Astrocyte (in vitro differentiated cells and primary cell): ENCODE results near the gene NSMF. TPM values are rescaled to one million over a fixed set of nuclear protein-coding genes. Genes with fewer than 3 reads are reported as not detected.

Experiments
- DNase-seq: peaks from one replicate; pipeline ENCODE4 v3.0.0-alpha.2; 2010; ENCODE audit warnings: low read depth
- FAIRE-seq: peaks from 2 replicates; lab custom pipeline; 2011; peaks lifted over from hg19 to GRCh38; lab: Jason Lieb, UNC
- H2AFZ ChIP-seq: 2 replicates; pipeline ENCODE4 v1.6.0; 2012; ENCODE audit warnings: low read depth, low read length, inconsistent platforms
- H3K27ac ChIP-seq: 2 replicates; pipeline ENCODE4 v1.5.1; 2011; ENCODE audit warnings: low read depth, low read length, inconsistent platforms
- H3K27me3 ChIP-seq: 2 replicates; pipeline ENCODE4 v1.6.0; 2011; ENCODE audit warnings: low read length, inconsistent platforms; ENCODE audit not compliant: insufficient read depth
- H3K36me3 ChIP-seq: 2 replicates; pipeline ENCODE4 v1.5.1; 2011; ENCODE audit warnings: low read length, inconsistent platforms; ENCODE audit not compliant: insufficient read depth
- H3K4me1 ChIP-seq: 2 replicates; pipeline ENCODE4 v1.5.1; 2011; ENCODE audit warnings: low read length, inconsistent platforms; ENCODE audit not compliant: insufficient read depth
- H3K4me2 ChIP-seq: 2 replicates; pipeline ENCODE4 v1.6.0; 2012; ENCODE audit warnings: low read length, inconsistent platforms
- H3K4me3 ChIP-seq: 2 replicates; pipeline ENCODE4 v1.5.1; 2011; ENCODE audit warnings: low read depth, mild to moderate bottlenecking, low read length, inconsistent platforms; ENCODE audit not compliant: insufficient read depth
- H3K79me2 ChIP-seq: 2 replicates; pipeline ENCODE4 v1.6.0; 2012; ENCODE audit warnings: mild to moderate bottlenecking, low read length, inconsistent platforms; ENCODE audit not compliant: insufficient read depth
- H3K9ac ChIP-seq: 2 replicates; pipeline ENCODE4 v1.6.0; 2012; ENCODE audit warnings: mild to moderate bottlenecking, low read length, inconsistent platforms
- H3K9me3 ChIP-seq: 2 replicates; pipeline ENCODE4 v1.5.1; 2012; ENCODE audit warnings: low read depth, mild to moderate bottlenecking, low read length, inconsistent platforms; ENCODE audit not compliant: insufficient read depth
- H4K20me1 ChIP-seq: 2 replicates; pipeline ENCODE4 v1.6.0; 2012; ENCODE audit warnings: low read length, inconsistent platforms; ENCODE audit not compliant: insufficient read depth
- H3K27ac Mint-ChIP-seq: one replicate; pipeline ENCODE4 v1.8.0; 2021; ENCODE audit warnings: mild to moderate bottlenecking, mixed read lengths; ENCODE audit not compliant: unreplicated experiment
- H3K27me3 Mint-ChIP-seq: one replicate; pipeline ENCODE4 v1.8.0; 2021; ENCODE audit warnings: low read depth, mixed read lengths; ENCODE audit not compliant: unreplicated experiment
- H3K36me3 Mint-ChIP-seq: one replicate; pipeline ENCODE4 v1.8.0; 2021; ENCODE audit warnings: low read depth, mixed read lengths; ENCODE audit not compliant: unreplicated experiment
- H3K4me1 Mint-ChIP-seq: one replicate; pipeline ENCODE4 v1.8.0; 2021; ENCODE audit warnings: low read depth, mixed read lengths; ENCODE audit not compliant: unreplicated experiment
- H3K4me3 Mint-ChIP-seq: one replicate; pipeline ENCODE4 v1.8.0; 2021; ENCODE audit warnings: mild to moderate bottlenecking, moderate library complexity, mixed read lengths; ENCODE audit not compliant: unreplicated experiment
- H3K9me3 Mint-ChIP-seq: one replicate; pipeline ENCODE4 v1.8.0; 2021; ENCODE audit warnings: mild to moderate bottlenecking, mixed read lengths; ENCODE audit not compliant: unreplicated experiment
- CTCF ChIP-seq: IDR thresholded peaks from 2 replicates; pipeline ENCODE4 v1.5.1; 2011; ENCODE audit warnings: low read depth, mild to moderate bottlenecking, inconsistent platforms, low read length, moderate library complexity; ENCODE audit not compliant: insufficient read depth
- EZH2 ChIP-seq: IDR thresholded peaks from 2 replicates; pipeline ENCODE4 v1.6.1; 2012; ENCODE audit warnings: mild to moderate bottlenecking, low read length, inconsistent platforms; ENCODE audit not compliant: insufficient read depth
- total RNA-seq: library from RNA; stranded (reverse); gene quantifications from 2 replicates; pipeline ENCODE4 v1.2.1, GENCODE V29; 2021

The NSMF gene
- total RNA-seq, 1 donor from 2014 or later = 50.5 TPM

GRCh38 chr9:137447722-137448601, 11.2 kb downstream of the NSMF start:
- no peak for TF ChIP-seq EZH2
- no peak for TF ChIP-seq CTCF
- no peaks in the 10 kb centered on the region for H3K27me3 ChIP-seq
- peaks cover 1% of the 10 kb centered on the region for H3K36me3 Mint-ChIP-seq
- H3K4me1 ChIP-seq = no peaks in the 10 kb centered on the region
- no peaks in the 10 kb centered on the region for H3K9me3 ChIP-seq
- H3K4me1 Mint-ChIP-seq = peaks cover 2% of the 10 kb centered on the region
- H3K27ac Mint-ChIP-seq = no peak overlapping the region
- no peak overlapping the region for H3K9ac ChIP-seq
- H3K4me3 Mint-ChIP-seq = no peak overlapping the region
- H3K27me3 Mint-ChIP-seq = peaks cover 1% of the 10 kb centered on the region
- H3K79me2 ChIP-seq = no peaks in the 10 kb centered on the region
- H3K4me2 ChIP-seq = no peak overlapping the region
- FAIRE-seq = no peak
- no peak for DNase-seq
- peaks cover 11% of the 10 kb centered on the region for H4K20me1 ChIP-seq
- no peaks in the 10 kb centered on the region for H3K9me3 Mint-ChIP-seq
- no peak overlapping the region for H2AFZ ChIP-seq
- no peak overlapping the region for H3K4me3 ChIP-seq
- H3K27ac ChIP-seq = no peak overlapping the region
- H3K36me3 ChIP-seq = peaks cover 3% of the 10 kb centered on the region

GRCh38 chr9:137446851-137447471, 12.2 kb downstream of the NSMF start:
- Histone ChIP-seq H3K4me2 (no peak overlapping the region), H3K79me2 (no peaks in the 10 kb centered on the region), H3K27me3 (peaks cover 3% of the 10 kb centered on the region), H4K20me1 (peaks cover 9% of the 10 kb centered on the region), H3K36me3 (no peaks in the 10 kb centered on the region), H3K9ac (no peak overlapping the region), H3K4me3 (no peak overlapping the region), H2AFZ (no peak overlapping the region), H3K9me3 (no peaks in the 10 kb centered on the region), H3K4me1 (no peaks in the 10 kb centered on the region), H3K27ac (no peak overlapping the region)
- DNase-seq (no peak), FAIRE-seq (no peak)
- H3K4me3 Mint-ChIP-seq = no peak overlapping the region
- H3K27me3 Mint-ChIP-seq = peaks cover 2% of the 10 kb centered on the region
- H3K9me3 Mint-ChIP-seq = no peaks in the 10 kb centered on the region
- peaks cover 1% of the 10 kb centered on the region for H3K36me3 Mint-ChIP-seq
- no peak for TF ChIP-seq EZH2
- TF ChIP-seq CTCF = no peak
- no peak overlapping the region for H3K27ac Mint-ChIP-seq
- peaks cover 2% of the 10 kb centered on the region for H3K4me1 Mint-ChIP-seq
